Measurements from ENCODE around the gene C5orf52. TPM values are rescaled to one million over a fixed set of nuclear protein-coding genes. Genes with fewer than 3 reads are reported as not detected.

The C5orf52 gene
- polyA plus RNA-seq, 3 donors: not detected

GRCh38 chr5:157640406-157641066 is 30.8 kb upstream of the C5orf52 start:
- WGBS (ENCODE audit: insufficient coverage): 100% methylated on average over 2 of the region's 9 CpGs

GRCh38 chr5:157648275-157648990 is 22.9 kb upstream of the C5orf52 start:
- Histone ChIP-seq H3K27ac (ENCODE audit: low read depth in 1 of 2, low read length in 2 of 2) (no peak overlapping the region), H3K27me3 (ENCODE audit: control insufficient read depth in 2 of 2, insufficient read depth in 2 of 2, low read length in 2 of 2) (peaks cover 0 to 3% of the 10 kb centered on the region in 2 donors), H3K4me2 (replicated peaks; ENCODE audit: extremely low read depth, low read length, poor library complexity, severe bottlenecking) (no peak overlapping the region), H2AFZ (ENCODE audit: insufficient read depth, low read depth, low read length, poor library complexity, severe bottlenecking) (no peak overlapping the region), H3K9ac (ENCODE audit: insufficient read depth, low read length, poor library complexity, severe bottlenecking) (no peak overlapping the region), H3K4me1 (ENCODE audit: control insufficient read depth in 1 of 2, insufficient read depth in 2 of 2, low read length in 2 of 2) (peaks cover 13 to 14% of the 10 kb centered on the region in 2 donors), H3K36me3 (replicated peaks in 1 of 2; ENCODE audit: control insufficient read depth in 1 of 2, insufficient read depth in 2 of 2, low read length in 2 of 2) (no peaks in the 10 kb centered on the region), H4K20me1 (ENCODE audit: insufficient read depth, low read length) (no peaks in the 10 kb centered on the region), H3K4me3 (replicated peaks in 1 of 3; ENCODE audit: low read depth in 2 of 3, low read length in 3 of 3) (no peak overlapping the region), H3K79me2 (ENCODE audit: insufficient read depth, low read length) (no peaks in the 10 kb centered on the region), H3K9me3 (replicated peaks in 1 of 2; ENCODE audit: control insufficient read depth in 1 of 2, insufficient read depth in 1 of 2, low read length in 2 of 2) (peaks cover 2 to 6% of the 10 kb centered on the region in 2 donors)
- DNase-seq: no peak
- peaks cover 3 to 4% of the 10 kb centered on the region in 2 donors for H3K36me3 Mint-ChIP-seq
- no CpG with 5 or more reads among the region's 7 CpGs for WGBS (ENCODE audit: insufficient coverage)
- peaks cover 3 to 17% (median 4%) of the 10 kb centered on the region in 3 donors for H3K27me3 Mint-ChIP-seq (ENCODE audit: low read depth in 3 of 3)
- intact Hi-C loops (cut with micrococcal nuclease): no loop called here
- no peak for TF ChIP-seq CTCF (IDR thresholded peaks at IDR 0.05)
- H3K9me3 Mint-ChIP-seq: peaks cover 4 to 12% (median 10%) of the 10 kb centered on the region in 7 donors
- peaks cover 11% of the 10 kb centered on the region for H3K4me1 Mint-ChIP-seq
- no peak overlapping the region for H3K4me3 Mint-ChIP-seq
- no peak overlapping the region for H3K27ac Mint-ChIP-seq

More at GRCh38 chr5:157640406-157641066, 30.8 kb upstream of the C5orf52 start:
- no peaks in the 10 kb centered on the region for H3K9me3 ChIP-seq (replicated peaks in 1 of 2; ENCODE audit: control insufficient read depth in 1 of 2, insufficient read depth in 1 of 2, low read length in 2 of 2)
- no peak for TF ChIP-seq CTCF (IDR thresholded peaks at IDR 0.05)
- Mint-ChIP-seq H3K4me3 (no peak overlapping the region), H3K36me3 (no peaks in the 10 kb centered on the region), H3K9me3 (no peaks in the 10 kb centered on the region), H3K27me3 (ENCODE audit: low read depth in 3 of 3) (peaks cover 2 to 6% (median 4%) of the 10 kb centered on the region in 3 donors), H3K27ac (no peak overlapping the region), H3K4me1 (no peaks in the 10 kb centered on the region)
- no peaks in the 10 kb centered on the region for H3K36me3 ChIP-seq (replicated peaks in 1 of 2; ENCODE audit: control insufficient read depth in 1 of 2, insufficient read depth in 2 of 2, low read length in 2 of 2)
- H3K9ac ChIP-seq (ENCODE audit: insufficient read depth, low read length, poor library complexity, severe bottlenecking): no peak overlapping the region
- H3K4me1 ChIP-seq (ENCODE audit: control insufficient read depth in 1 of 2, insufficient read depth in 2 of 2, low read length in 2 of 2): no peaks in the 10 kb centered on the region
- H4K20me1 ChIP-seq (ENCODE audit: insufficient read depth, low read length): no peaks in the 10 kb centered on the region
- H3K27me3 ChIP-seq (ENCODE audit: control insufficient read depth in 2 of 2, insufficient read depth in 2 of 2, low read length in 2 of 2): peaks cover 0 to 3% of the 10 kb centered on the region in 2 donors
- DNase-seq: no peak
- H3K27ac ChIP-seq (ENCODE audit: low read depth in 1 of 2, low read length in 2 of 2): no peak overlapping the region
- H2AFZ ChIP-seq (ENCODE audit: insufficient read depth, low read depth, low read length, poor library complexity, severe bottlenecking): no peak overlapping the region
- no peaks in the 10 kb centered on the region for H3K79me2 ChIP-seq (ENCODE audit: insufficient read depth, low read length)
- no peak overlapping the region for H3K4me2 ChIP-seq (replicated peaks; ENCODE audit: extremely low read depth, low read length, poor library complexity, severe bottlenecking)
- intact Hi-C loops (cut with micrococcal nuclease): no loop called here
- no peak overlapping the region for H3K4me3 ChIP-seq (replicated peaks in 1 of 3; ENCODE audit: low read depth in 2 of 3, low read length in 3 of 3)

Measured in CD14-positive monocyte (primary cell).